ENCODE results near the gene SPRING1. TPM values are rescaled to one million over a fixed set of nuclear protein-coding genes. Genes with fewer than 3 reads are reported as not detected.

SPRING1 gene
- total RNA-seq, 3 donors from 2014 or later = 32.2 to 53.7 (median 53.6) TPM

- Histone ChIP-seq H3K36me3 (ENCODE audit: low read depth) (no peaks in the 10 kb centered on the region), H3K9me3 (no peaks in the 10 kb centered on the region), H3K4me1 (ENCODE audit: low read depth) (peaks cover 9% of the 10 kb centered on the region), H3K4me3 (no peak overlapping the region)
- intact Hi-C loops (cut with DNase I, micrococcal nuclease) = no loop called here
- no peak for TF ChIP-seq CTCF (IDR thresholded peaks at IDR 0.05)
- ATAC-seq (no peak), DNase-seq (no peak)
Measured at GRCh38 chr12:116701432-116701831, 36.4 kb downstream of the SPRING1 start.

- TF ChIP-seq CTCF (IDR thresholded peaks at IDR 0.05) = no peak
Measured at GRCh38 chr12:116700066-116700465, 37.8 kb downstream of the SPRING1 start.

GRCh38 chr12:116698554-116699075 lies 39.3 kb downstream of the SPRING1 start:
- Histone ChIP-seq H3K4me3 (no peak overlapping the region), H3K36me3 (ENCODE audit: low read depth) (no peaks in the 10 kb centered on the region), H3K9me3 (no peaks in the 10 kb centered on the region), H3K4me1 (ENCODE audit: low read depth) (peaks cover 13% of the 10 kb centered on the region)
- DNase-seq (no peak), ATAC-seq (no peak)
- TF ChIP-seq CTCF (IDR thresholded peaks at IDR 0.05) = no peak
- intact Hi-C loops (cut with DNase I, micrococcal nuclease) = no loop called here

More at GRCh38 chr12:116700066-116700465, 37.8 kb downstream of the SPRING1 start:
- ATAC-seq (no peak), DNase-seq (no peak)
- no peaks in the 10 kb centered on the region for H3K9me3 ChIP-seq
- H3K36me3 ChIP-seq (ENCODE audit: low read depth) = no peaks in the 10 kb centered on the region
- peaks cover 9% of the 10 kb centered on the region for H3K4me1 ChIP-seq (ENCODE audit: low read depth)
- no peak overlapping the region for H3K4me3 ChIP-seq
- intact Hi-C loops (cut with DNase I, micrococcal nuclease) = no loop called here

GRCh38 chr12:116698116-116698515 lies 39.8 kb downstream of the SPRING1 start:
- intact Hi-C loops (cut with DNase I, micrococcal nuclease) = no loop called here
- H3K36me3 ChIP-seq (ENCODE audit: low read depth) = no peaks in the 10 kb centered on the region
- H3K9me3 ChIP-seq = no peaks in the 10 kb centered on the region
- TF ChIP-seq CTCF (IDR thresholded peaks at IDR 0.05) = no peak
- ATAC-seq = peak; percentile 69
- no peak for DNase-seq
- H3K4me3 ChIP-seq = no peak overlapping the region
- H3K4me1 ChIP-seq (ENCODE audit: low read depth) = peaks cover 15% of the 10 kb centered on the region

GRCh38 chr12:116697716-116698115 lies 40.2 kb downstream of the SPRING1 start:
- Histone ChIP-seq H3K36me3 (ENCODE audit: low read depth) (no peaks in the 10 kb centered on the region), H3K9me3 (no peaks in the 10 kb centered on the region), H3K4me1 (ENCODE audit: low read depth) (peaks cover 15% of the 10 kb centered on the region), H3K4me3 (no peak overlapping the region)
- ATAC-seq (peak; percentile 62), DNase-seq (peak in 1 of 3 donors; percentile 37)
- intact Hi-C loops (cut with DNase I, micrococcal nuclease) = no loop called here
- TF ChIP-seq CTCF (IDR thresholded peaks at IDR 0.05) = no peak

GRCh38 chr12:116697305-116697704 lies 40.6 kb downstream of the SPRING1 start:
- H3K4me1 ChIP-seq (ENCODE audit: low read depth) = peaks cover 15% of the 10 kb centered on the region
- no peaks in the 10 kb centered on the region for H3K9me3 ChIP-seq
- H3K4me3 ChIP-seq = no peak overlapping the region
- TF ChIP-seq CTCF (IDR thresholded peaks at IDR 0.05) = no peak
- no peaks in the 10 kb centered on the region for H3K36me3 ChIP-seq (ENCODE audit: low read depth)
- ATAC-seq (peak; percentile 27), DNase-seq (no peak)
- intact Hi-C loops (cut with DNase I, micrococcal nuclease) = no loop called here

All from mucosa of descending colon (tissue), 3 donors.